CD14-positive monocyte (primary cell): ENCODE results near the gene ZNF302. TPM values are rescaled to one million over a fixed set of nuclear protein-coding genes. Genes with fewer than 3 reads are reported as not detected.

Experiments
- DNase-seq, 3 donors: peaks; one replicate each; pipeline ENCODE4 v3.0.0-alpha.2; 2011 to 2022
- H2AFZ ChIP-seq: 2 replicates; pipeline ENCODE4 v1.6.0; 2012; ENCODE audit warnings: mild to moderate bottlenecking, low read depth, low read length, inconsistent platforms; ENCODE audit not compliant: insufficient read depth, poor library complexity, severe bottlenecking
- H3K27ac ChIP-seq, 2 donors: 1 replicate in 1 of 2; 2 replicates in 1 of 2; pipeline ENCODE4 v1.5.1; 2012 to 2013; ENCODE audit warnings: low read length in 2 of 2, control low read depth in 1 of 2, inconsistent platforms in 1 of 2, low read depth in 1 of 2, mild to moderate bottlenecking in 1 of 2
- H3K27me3 ChIP-seq, 2 donors: one replicate each; pipeline versions ENCODE4 v1.6.0 to v1.6.1; 2011 to 2013; ENCODE audit warnings: low read length in 2 of 2; ENCODE audit not compliant: control insufficient read depth in 2 of 2, insufficient read depth in 2 of 2
- H3K36me3 ChIP-seq, 2 donors: replicated peaks in 1 of 2; 1 replicate in 1 of 2; 2 replicates in 1 of 2; pipeline versions ENCODE4 v1.5.1 to v1.6.1; 2012 to 2013; ENCODE audit warnings: low read length in 2 of 2, control low read depth in 1 of 2, inconsistent platforms in 1 of 2, mild to moderate bottlenecking in 1 of 2; ENCODE audit not compliant: insufficient read depth in 2 of 2, control insufficient read depth in 1 of 2
- H3K4me1 ChIP-seq, 2 donors: 1 replicate in 1 of 2; 2 replicates in 1 of 2; pipeline versions ENCODE4 v1.5.1 to v1.6.1; 2012 to 2013; ENCODE audit warnings: low read length in 2 of 2, control low read depth in 1 of 2, inconsistent platforms in 1 of 2, mild to moderate bottlenecking in 1 of 2, moderate library complexity in 1 of 2; ENCODE audit not compliant: insufficient read depth in 2 of 2, control insufficient read depth in 1 of 2
- H3K4me2 ChIP-seq: replicated peaks from 2 replicates; pipeline ENCODE3; 2012; ENCODE audit warnings: low read length, moderate library complexity, mild to moderate bottlenecking; ENCODE audit not compliant: poor library complexity, severe bottlenecking; ENCODE audit errors: extremely low read depth
- H3K4me3 ChIP-seq, 3 experiments: fragments of 200-600 bp in 1 of 3; sonication (generic) in 1 of 3; replicated peaks in 1 of 3; 1 replicate in 2 of 3; 2 replicates in 1 of 3; pipeline ENCODE4 v1.5.1; 2011 to 2013; ENCODE audit warnings: low read length in 3 of 3, mild to moderate bottlenecking in 3 of 3, control low read depth in 2 of 3, low read depth in 2 of 3, inconsistent platforms in 1 of 3, moderate library complexity in 1 of 3
- H3K79me2 ChIP-seq: 2 replicates; pipeline ENCODE4 v1.6.0; 2012; ENCODE audit warnings: mild to moderate bottlenecking, control low read depth, inconsistent platforms, low read length, moderate library complexity; ENCODE audit not compliant: insufficient read depth
- H3K9ac ChIP-seq: 2 replicates; pipeline ENCODE4 v1.6.0; 2017; ENCODE audit warnings: low read length, mild to moderate bottlenecking; ENCODE audit not compliant: insufficient read depth, poor library complexity, severe bottlenecking
- H3K9me3 ChIP-seq, 2 donors: replicated peaks in 1 of 2; 1 replicate in 1 of 2; 2 replicates in 1 of 2; pipeline versions ENCODE4 v1.5.1 to v1.6.1; 2012 to 2013; ENCODE audit warnings: low read length in 2 of 2, control low read depth in 1 of 2; ENCODE audit not compliant: control insufficient read depth in 1 of 2, insufficient read depth in 1 of 2
- H4K20me1 ChIP-seq: 2 replicates; pipeline ENCODE4 v1.6.0; 2012; ENCODE audit warnings: mild to moderate bottlenecking, low read length, control low read depth, moderate library complexity; ENCODE audit not compliant: insufficient read depth
- H3K27ac Mint-ChIP-seq, 7 donors: one replicate each; pipeline ENCODE4 v1.8.0; 2020; ENCODE audit warnings: mild to moderate bottlenecking in 7 of 7, mixed read lengths in 7 of 7, moderate library complexity in 6 of 7, inconsistent platforms in 2 of 7
- H3K27me3 Mint-ChIP-seq, 3 donors: one replicate each; pipeline ENCODE4 v1.8.0; 2021 to 2022; ENCODE audit warnings: low read depth in 3 of 3, mild to moderate bottlenecking in 3 of 3, mixed read lengths in 3 of 3, moderate library complexity in 3 of 3, inconsistent platforms in 1 of 3
- H3K36me3 Mint-ChIP-seq, 2 donors: one replicate each; pipeline ENCODE4 v1.8.0; 2020; ENCODE audit warnings: mixed read lengths in 2 of 2, inconsistent platforms in 1 of 2, mild to moderate bottlenecking in 1 of 2
- H3K4me1 Mint-ChIP-seq: one replicate; pipeline ENCODE4 v1.8.0; 2020; ENCODE audit warnings: mild to moderate bottlenecking, mixed read lengths
- H3K4me3 Mint-ChIP-seq, 2 donors: one replicate each; pipeline ENCODE4 v1.8.0; 2020; ENCODE audit warnings: mild to moderate bottlenecking in 2 of 2, mixed read lengths in 2 of 2, moderate library complexity in 1 of 2
- H3K9me3 Mint-ChIP-seq, 7 donors: one replicate each; pipeline ENCODE4 v1.8.0; 2020 to 2022; ENCODE audit warnings: mixed read lengths in 7 of 7, mild to moderate bottlenecking in 6 of 7, moderate library complexity in 6 of 7, inconsistent platforms in 2 of 7
- CTCF ChIP-seq: fragments of 200-600 bp; IDR thresholded peaks from one replicate; pipeline ENCODE4 v1.8.0; 2022; ENCODE audit warnings: antibody characterized with exemption, mild to moderate bottlenecking
- WGBS: methylation state at CpG from one replicate; pipeline ENCODE4 v1.1.5; 2013; ENCODE audit warnings: missing lambda C conversion rate; ENCODE audit not compliant: insufficient coverage; 5-methylcytosine and 5-hydroxymethylcytosine counted together
- intact Hi-C, 2 donors: fragments of 100-400 bp; cut with micrococcal nuclease; formaldehyde crosslinking; loops; one replicate each; pipeline versions ENCODE4 v1.15.0 to v1.15.1; 2023
- polyA minus RNA-seq: library from RNA; depleted of rRNA, polyadenylated mRNA; stranded (reverse); fragments of >200 nt; gene quantifications from 2 replicates; pipeline ENCODE4 v1.2.3, GENCODE V29; 2012
- polyA plus RNA-seq, 3 donors: library from polyadenylated mRNA; depleted of rRNA in 1 of 3; unstranded in 2 of 3; stranded (reverse) in 1 of 3; fragments of 300-500 nt in 2 of 3; fragments of >200 nt in 1 of 3; fragmentation: Illumina TruSeq in 2 of 3; gene quantifications; 1 replicate in 2 of 3; 2 replicates in 1 of 3; pipeline ENCODE4 v1.2.3, GENCODE V29; 2012 to 2021
- total RNA-seq, 12 experiments: library from RNA in 1 of 12; stranded (reverse) in 1 of 12; fragments of 120-200 nt in 1 of 12; gene quantifications; one replicate each; pipeline ENCODE4 v1.2.4 and lab custom pipeline; 2013 to 2026; ENCODE audit warnings: mixed read lengths in 6 of 12, inconsistent platforms in 1 of 12

The ZNF302 gene
- total RNA-seq (2013): 16.6 TPM
- 1 to 10 TPM; 3.2 to 9.0 (median 4.4) TPM for polyA plus RNA-seq
- 5.1 and 7.0 TPM in 2 replicates for polyA minus RNA-seq
- total RNA-seq (lab: John Stamatoyannopoulos, UW): 9.2 to 18.7 (median 12.8) reads per million in 11 experiments

GRCh38 chr19:34677386-34678084 lies at the start of gene ZNF302:
ZNF302 (plus strand) TSS chr19:34677678; CDS start chr19:34678805, 1,127 bp downstream.
- intact Hi-C loops: loop anchor here (2.0 to 10.0 kb wide), 6 partner anchors 55 to 1537 kb away; partner anchors contain the start of genes IGFLR1 (in 1 of the 2), LIN37 (in 1 of the 2), LSM14A (in 1 of the 2) and PSENEN (in 1 of the 2)
- Mint-ChIP-seq H3K36me3 (peaks cover 37 to 44% of the 10 kb centered on the region in 2 donors), H3K9me3 (peaks cover 28 to 80% (median 59%) of the 10 kb centered on the region in 7 donors), H3K27ac (peak within 1 kb of the TSS; percentile 95 to 100 (median 99)), H3K27me3 (peaks cover 4 to 23% (median 19%) of the 10 kb centered on the region in 3 donors), H3K4me1 (peaks cover 16% of the 10 kb centered on the region), H3K4me3 (peak within 1 kb of the TSS; percentile 96 to 99)
- H3K79me2 ChIP-seq: peaks cover 2% of the 10 kb centered on the region
- DNase-seq: peak; percentile 94 to 97 (median 96)
- WGBS: under 1% methylated on average over 74 of the region's 74 CpGs
- TF ChIP-seq CTCF: peak; percentile 2
- peaks cover 34 to 64% of the 10 kb centered on the region in 2 donors for H3K9me3 ChIP-seq
- H4K20me1 ChIP-seq: no peaks in the 10 kb centered on the region
- peak within 1 kb of the TSS; percentile 96 for H3K9ac ChIP-seq
- H3K4me2 ChIP-seq: peak within 1 kb of the TSS; percentile 84
- H3K36me3 ChIP-seq: peaks cover 10 to 40% of the 10 kb centered on the region in 2 donors
- peak within 1 kb of the TSS; percentile 93 to 98 for H3K27ac ChIP-seq
- H3K27me3 ChIP-seq: peaks cover 2 to 18% of the 10 kb centered on the region in 2 donors
- H3K4me1 ChIP-seq: peaks cover 16 to 20% of the 10 kb centered on the region in 2 donors
- peak within 1 kb of the TSS; percentile 50 to 91 (median 79) for H3K4me3 ChIP-seq
- H2AFZ ChIP-seq: peak within 1 kb of the TSS; percentile 94

- H3K27ac ChIP-seq: no peak overlapping the region
- intact Hi-C loops: no loop called here
- H4K20me1 ChIP-seq: no peaks in the 10 kb centered on the region
- no peak overlapping the region for H3K4me3 ChIP-seq
- 93% methylated on average over 2 of the region's 2 CpGs for WGBS
- H3K4me3 Mint-ChIP-seq: no peak overlapping the region
- no peak overlapping the region for H3K9ac ChIP-seq
- no peak for DNase-seq
- no peaks in the 10 kb centered on the region for H3K79me2 ChIP-seq
- no peaks in the 10 kb centered on the region for H3K4me1 ChIP-seq
- peaks cover 15 to 20% of the 10 kb centered on the region in 2 donors for H3K9me3 ChIP-seq
- H2AFZ ChIP-seq: no peak overlapping the region
- no peaks in the 10 kb centered on the region for H3K36me3 ChIP-seq
- H3K27ac Mint-ChIP-seq: no peak overlapping the region
- peaks cover 0 to 1% (median 1%) of the 10 kb centered on the region in 3 donors for H3K27me3 Mint-ChIP-seq
- H3K4me1 Mint-ChIP-seq: no peaks in the 10 kb centered on the region
- no peak overlapping the region for H3K4me2 ChIP-seq
- H3K9me3 Mint-ChIP-seq: peaks cover 4 to 24% (median 17%) of the 10 kb centered on the region in 7 donors
- no peak for TF ChIP-seq CTCF
- H3K36me3 Mint-ChIP-seq: no peaks in the 10 kb centered on the region
- H3K27me3 ChIP-seq: no peaks in the 10 kb centered on the region
Observed at GRCh38 chr19:34633802-34634201, 43.7 kb upstream of the ZNF302 start.
